HepG2 (cell line): ENCODE data around the gene THRSP. TPM values are rescaled to one million over a fixed set of nuclear protein-coding genes. Genes with fewer than 3 reads are reported as not detected.

Source experiments
- BRCA1 ChIP-seq: sonication (generic); formaldehyde crosslinking; IDR thresholded peaks from 2 replicates; pipeline ENCODE4 v1.4.0; 2020; ENCODE audit warnings: missing genetic modification reagents
- CBFB ChIP-seq: sonication (generic); formaldehyde crosslinking; IDR thresholded peaks from 2 replicates; pipeline ENCODE4 v1.4.0; 2020; ENCODE audit warnings: missing genetic modification reagents
- CHCHD3 ChIP-seq: sonication (generic); formaldehyde crosslinking; IDR thresholded peaks from 2 replicates; pipeline ENCODE4 v1.8.0; 2022; ENCODE audit warnings: mild to moderate bottlenecking, missing genetic modification reagents, moderate library complexity
- FLYWCH1 ChIP-seq: sonication (generic); formaldehyde crosslinking; IDR thresholded peaks from 2 replicates; pipeline ENCODE4 v1.8.1; 2023; ENCODE audit warnings: mild to moderate bottlenecking, missing genetic modification reagents
- FOSL2 ChIP-seq: sonication (generic); formaldehyde crosslinking; IDR thresholded peaks from 2 replicates; pipeline ENCODE4 v1.4.0; 2020; ENCODE audit warnings: missing genetic modification reagents
- HDAC2 ChIP-seq: sonication (generic); formaldehyde crosslinking; IDR thresholded peaks from 2 replicates; pipeline ENCODE4 v1.4.0; 2020; ENCODE audit warnings: missing genetic modification reagents
- ISL2 ChIP-seq: sonication (generic); formaldehyde crosslinking; IDR thresholded peaks from 2 replicates; pipeline ENCODE4 v1.5.0; 2020; ENCODE audit warnings: missing genetic modification reagents
- KDM2A ChIP-seq: sonication (generic); formaldehyde crosslinking; IDR thresholded peaks from 2 replicates; pipeline ENCODE4 v1.4.0; 2020; ENCODE audit warnings: low read depth, missing genetic modification reagents, borderline replicate concordance
- KDM5A ChIP-seq: fragments of 200-600 bp; sonication (generic); IDR thresholded peaks from 2 replicates; pipeline ENCODE4 v1.7.0; 2018; ENCODE audit warnings: antibody characterized with exemption, mild to moderate bottlenecking, low read length, borderline replicate concordance
- KLF16 ChIP-seq, 2 experiments: sonication (generic) in 1 of 2; formaldehyde crosslinking in 1 of 2; IDR thresholded peaks; 2 replicates each; pipeline versions ENCODE4 v1.6.1 to v1.8.0; 2016 to 2023; ENCODE audit warnings: missing genetic modification reagents in 2 of 2, missing compliant biosample characterization in 1 of 2
- NR0B2 ChIP-seq: sonication (generic); formaldehyde crosslinking; IDR thresholded peaks from 2 replicates; pipeline ENCODE4 v1.4.0; 2020; ENCODE audit warnings: mild to moderate bottlenecking, missing genetic modification reagents
- NR1H2 ChIP-seq: sonication (generic); formaldehyde crosslinking; IDR thresholded peaks from 2 replicates; pipeline ENCODE4 v1.8.1; 2022; ENCODE audit warnings: low read depth, missing genetic modification reagents, borderline replicate concordance
- PAXIP1 ChIP-seq: sonication (generic); formaldehyde crosslinking; conservative IDR thresholded peaks from 2 replicates; pipeline ENCODE4 v1.4.0; 2020; ENCODE audit warnings: mild to moderate bottlenecking, missing genetic modification reagents, moderate library complexity
- PHF8 ChIP-seq: sonication (generic); formaldehyde crosslinking; IDR thresholded peaks from 2 replicates; pipeline ENCODE4 v1.5.0; 2020; ENCODE audit warnings: missing genetic modification reagents
- POLR2A ChIP-seq, 2 experiments: IDR thresholded peaks; 2 replicates each; pipeline ENCODE4 v1.6.1; 2011; ENCODE audit warnings: low read depth in 2 of 2, low read length in 2 of 2, mild to moderate bottlenecking in 1 of 2, moderate library complexity in 1 of 2; ENCODE audit not compliant: insufficient read depth in 1 of 2
- REST ChIP-seq, 2 experiments: IDR thresholded peaks; 2 replicates each; pipeline ENCODE4 v1.6.1; 2011 to 2012; ENCODE audit warnings: low read length in 2 of 2, borderline replicate concordance in 1 of 2, low read depth in 1 of 2, mild to moderate bottlenecking in 1 of 2, moderate library complexity in 1 of 2
- SAP130 ChIP-seq: IDR thresholded peaks from 2 replicates; pipeline ENCODE4 v1.6.1; 2016; ENCODE audit warnings: low read depth
- SNRNP70 ChIP-seq: fragments of 200-400 bp; formaldehyde crosslinking; IDR thresholded peaks from 2 replicates; pipeline ENCODE4 v1.6.1; 2017; ENCODE audit warnings: mild to moderate bottlenecking, low read depth, low read length, moderate library complexity
- ZBTB26 ChIP-seq: IDR thresholded peaks from 2 replicates; pipeline ENCODE4 v1.6.1; 2016; ENCODE audit warnings: missing compliant biosample characterization, missing genetic modification reagents, borderline replicate concordance
- ZFY ChIP-seq: sonication (generic); formaldehyde crosslinking; IDR thresholded peaks from 2 replicates; pipeline ENCODE4 v1.4.0; 2020; ENCODE audit warnings: missing genetic modification reagents
- ZNF121 ChIP-seq: sonication (generic); formaldehyde crosslinking; IDR thresholded peaks from 2 replicates; pipeline ENCODE4 v1.5.0; 2020; ENCODE audit warnings: mild to moderate bottlenecking, missing genetic modification reagents
- ZNF24 ChIP-seq: fragments of 450-650 bp; IDR thresholded peaks from 2 replicates; pipeline ENCODE4 v1.6.1; 2017; ENCODE audit warnings: antibody characterized with exemption, mild to moderate bottlenecking
- ZNF335 ChIP-seq: sonication (generic); formaldehyde crosslinking; IDR thresholded peaks from 2 replicates; pipeline ENCODE4 v1.4.0; 2020; ENCODE audit warnings: missing genetic modification reagents
- ZNF614 ChIP-seq: IDR thresholded peaks from 2 replicates; pipeline ENCODE4 v1.6.1; 2018; ENCODE audit warnings: missing biosample characterization, missing genetic modification reagents, inconsistent platforms, borderline replicate concordance
- polyA plus RNA-seq, 8 experiments: library from polyadenylated mRNA; depleted of rRNA in 3 of 8; stranded (reverse) in 7 of 8; unstranded in 1 of 8; fragments of >200 nt; fragmentation: Illumina TruSeq in 4 of 8; extraction: Trizol in 4 of 8; gene quantifications; 2 replicates each; pipeline versions ENCODE4 v1.2.1 to v1.2.3, GENCODE V29; 2011 to 2016; ENCODE audit warnings: low read depth in 4 of 8, missing spikeins in 1 of 8, mixed read lengths in 1 of 8; ENCODE audit not compliant: insufficient read depth in 1 of 8
- total RNA-seq, 5 experiments: library from RNA; depleted of rRNA; stranded (reverse); fragments of >200 nt; fragmentation: Illumina TruSeq; extraction: Trizol; gene quantifications; 2 replicates each; pipeline ENCODE4 v1.2.3, GENCODE V29; 2016; ENCODE audit warnings: low read depth in 1 of 5

Gene THRSP
- total and polyA plus RNA-seq, 2 of the 13 experiments (the other 11 are each of a cell fraction or from before 2014, with no cell fraction given), result 0.13 to 0.58 TPM

GRCh38 chr11:78037056-78037455, 26.6 kb upstream of the THRSP start (continued):
- TF ChIP-seq HDAC2 (CRISPR knock-in tag) (0 out of 2 replicates have a peak, but pooled peaks have one; percentile 29), SAP130 (CRISPR knock-in tag) (peak; percentile 70), CHCHD3 (CRISPR knock-in tag) (no peak), ZBTB26 (CRISPR knock-in tag) (peak; percentile 25; the same call in 1 of the 2 replicates), ZFY (CRISPR knock-in tag) (peak; percentile 26; the same call in 1 of the 2 replicates), FLYWCH1 (CRISPR knock-in tag) (no peak), PHF8 (CRISPR knock-in tag) (no peak), ZNF24 (no peak), ZNF121 (CRISPR knock-in tag) (no peak), NR1H2 (no peak), KDM2A (no peak), REST (IDR thresholded peaks at IDR 0.05; ENCODE audit: borderline replicate concordance in 1 of 2, low read depth in 1 of 2, low read length in 2 of 2) (no peak), ZNF335 (no peak), ZNF614 (0 out of 2 replicates have a peak, but pooled peaks have one; percentile 20), BRCA1 (CRISPR knock-in tag) (no peak), POLR2A (IDR thresholded peaks at IDR 0.05; ENCODE audit: insufficient read depth in 1 of 2, low read depth in 2 of 2, low read length in 2 of 2) (no peak), ISL2 (no peak), CBFB (no peak), NR0B2 (CRISPR knock-in tag) (no peak), KLF16 (CRISPR knock-in tag; IDR thresholded peaks at IDR 0.05) (0 out of 4 replicates have a peak, but pooled peaks of 1 of the 2 experiments have one; percentile 25), KDM5A (no peak), SNRNP70 (no peak), PAXIP1 (CRISPR knock-in tag) (no peak), FOSL2 (CRISPR knock-in tag) (peak; percentile 37)
